ENCODE measurements around the gene ATP1A4.

Gene ATP1A4

GRCh38 chr1:160232911-160233310, 81.5 kb downstream of the ATP1A4 start:
- no peak for ATAC-seq
- TF ChIP-seq ZNF8 (CRISPR knock-in tag; IDR thresholded peaks at IDR 0.05) (no peak), ZFP30 (CRISPR knock-in tag; IDR thresholded peaks at IDR 0.05) (no peak), ESRRG (CRISPR knock-in tag; IDR thresholded peaks at IDR 0.05) (no peak), ZNF70 (CRISPR knock-in tag; IDR thresholded peaks at IDR 0.05) (no peak), PPARA (CRISPR knock-in tag; IDR thresholded peaks at IDR 0.05; ENCODE audit: borderline replicate concordance) (no peak), CSDC2 (CRISPR knock-in tag; IDR thresholded peaks at IDR 0.05) (no peak), ZC3H10 (CRISPR knock-in tag; IDR thresholded peaks at IDR 0.05) (no peak), TCF4 (CRISPR knock-in tag; IDR thresholded peaks at IDR 0.05; ENCODE audit: borderline replicate concordance) (no peak), TOX (CRISPR knock-in tag; IDR thresholded peaks at IDR 0.05; ENCODE audit: borderline replicate concordance) (no peak), OSR1 (CRISPR knock-in tag; IDR thresholded peaks at IDR 0.05) (no peak), POU6F1 (CRISPR knock-in tag; IDR thresholded peaks at IDR 0.05; ENCODE audit: borderline replicate concordance, low read depth) (no peak), BACH2 (CRISPR knock-in tag; IDR thresholded peaks at IDR 0.05; ENCODE audit: borderline replicate concordance) (no peak), ZFP3 (CRISPR knock-in tag; IDR thresholded peaks at IDR 0.05) (no peak), CSRNP3 (CRISPR knock-in tag; IDR thresholded peaks at IDR 0.05) (no peak), ZNF565 (CRISPR knock-in tag; conservative IDR thresholded peaks at IDR 0.05; ENCODE audit: low read depth) (no peak), ARNTL (CRISPR knock-in tag; IDR thresholded peaks at IDR 0.05; ENCODE audit: borderline replicate concordance, low read depth) (no peak), SNAI2 (CRISPR knock-in tag; IDR thresholded peaks at IDR 0.05) (no peak), CREB5 (CRISPR knock-in tag; IDR thresholded peaks at IDR 0.05; ENCODE audit: low read depth) (no peak), ISL1 (CRISPR knock-in tag; IDR thresholded peaks at IDR 0.05) (no peak)

Measured in SK-N-SH treated with all-trans-retinoic acid at 6 μM for 48 hours (cell line).